Common myeloid progenitor, CD34-positive (primary cell): ENCODE results near the gene RNF144A.

Source experiments
- CTCF ChIA-PET: fragments of 350-600 bp; sonication (Branson Sonifier 250); formaldehyde crosslinking; loops from one replicate; lab custom pipeline; 2021; ENCODE audit warnings: antibody characterized with exemption; lab: Charles Lee
- POLR2A ChIA-PET: fragments of 350-600 bp; sonication (Branson Sonifier 250); formaldehyde crosslinking; loops from one replicate; lab custom pipeline; 2021; ENCODE audit warnings: antibody characterized with exemption; lab: Charles Lee
- DNase-seq, 3 donors: peaks; one replicate each; pipeline versions ENCODE4 v3.0.0 to v3.0.0-alpha.2; 2013
- H3K27ac ChIP-seq, 2 experiments: 1 replicate in 1 of 2; 2 replicates in 1 of 2; pipeline ENCODE4 v1.7.0; 2013; ENCODE audit warnings: inconsistent platforms in 2 of 2, low read length in 2 of 2, mild to moderate bottlenecking in 2 of 2, low read depth in 1 of 2, moderate library complexity in 1 of 2; ENCODE audit not compliant: severe bottlenecking in 2 of 2, insufficient read depth in 1 of 2, poor library complexity in 1 of 2
- H3K27me3 ChIP-seq, 5 experiments: replicated peaks in 2 of 5; 1 replicate in 3 of 5; 2 replicates in 2 of 5; pipeline versions ENCODE4 v1.6.1 to v1.7.0; 2013; ENCODE audit warnings: low read length in 4 of 5, mild to moderate bottlenecking in 2 of 5, moderate library complexity in 2 of 5, inconsistent platforms in 1 of 5; ENCODE audit not compliant: insufficient read depth in 5 of 5, control insufficient read depth in 4 of 5
- H3K36me3 ChIP-seq, 4 experiments: 1 replicate in 2 of 4; 2 replicates in 2 of 4; pipeline versions ENCODE4 v1.6.1 to v1.7.0; 2013; ENCODE audit warnings: low read length in 3 of 4, control low read depth in 1 of 4, mild to moderate bottlenecking in 1 of 4; ENCODE audit not compliant: control insufficient read depth in 4 of 4, insufficient read depth in 4 of 4
- H3K4me1 ChIP-seq, 4 experiments: 1 replicate in 3 of 4; 2 replicates in 1 of 4; pipeline versions ENCODE4 v1.6.1 to v1.7.1; 2013; ENCODE audit warnings: low read length in 3 of 4, mild to moderate bottlenecking in 3 of 4, control low read depth in 1 of 4, inconsistent platforms in 1 of 4, moderate library complexity in 1 of 4; ENCODE audit not compliant: control insufficient read depth in 4 of 4, insufficient read depth in 4 of 4; ENCODE audit errors: control extremely low read depth in 1 of 4
- H3K4me3 ChIP-seq, 7 experiments: 1 replicate in 4 of 7; 2 replicates in 3 of 7; pipeline versions ENCODE4 v1.5.1 to v1.7.0; 2013; ENCODE audit warnings: mild to moderate bottlenecking in 7 of 7, low read length in 6 of 7, moderate library complexity in 6 of 7, inconsistent platforms in 2 of 7, low read depth in 2 of 7, control low read depth in 1 of 7; ENCODE audit not compliant: insufficient read depth in 4 of 7, control insufficient read depth in 1 of 7; ENCODE audit errors: extremely low read depth in 1 of 7
- H3K9me3 ChIP-seq, 5 experiments: 1 replicate in 4 of 5; 2 replicates in 1 of 5; pipeline versions ENCODE4 v1.6.1 to v1.7.1; 2013; ENCODE audit warnings: low read length in 4 of 5, mild to moderate bottlenecking in 2 of 5, inconsistent platforms in 1 of 5, low read depth in 1 of 5, moderate library complexity in 1 of 5; ENCODE audit not compliant: control insufficient read depth in 4 of 5, insufficient read depth in 2 of 5; ENCODE audit errors: control extremely low read depth in 1 of 5
- WGBS: methylation state at CpG from one replicate; pipeline ENCODE4 v1.1.5; 2013; ENCODE audit not compliant: insufficient coverage; 5-methylcytosine and 5-hydroxymethylcytosine counted together

RNF144A gene

DNA sequence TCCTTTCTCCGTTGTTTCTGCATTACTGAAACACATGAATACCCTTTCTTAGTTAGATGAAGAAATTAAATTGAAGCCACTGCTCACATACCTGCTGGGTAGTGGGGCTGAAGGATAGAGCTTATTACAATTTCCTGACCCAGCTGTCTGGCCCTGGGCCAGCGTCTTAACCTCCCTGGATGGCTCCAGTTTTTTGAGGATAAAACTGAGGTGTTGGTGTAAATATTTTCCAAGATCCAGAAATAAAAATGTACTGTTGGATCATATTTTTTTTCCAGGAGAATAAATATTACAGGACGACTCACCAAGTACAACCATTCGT, 3.5 kb downstream of the RNF144A start:
- Histone ChIP-seq H3K27me3 (no peaks in the 10 kb centered on the region), H3K9me3 (no peaks in the 10 kb centered on the region), H3K4me3 (no peak overlapping the region), H3K27ac (no peak overlapping the region), H3K4me1 (peaks cover 2 to 58% (median 48%) of the 10 kb centered on the region in 4 experiments), H3K36me3 (peaks cover 0 to 51% (median 5%) of the 10 kb centered on the region in 4 experiments)
- CTCF ChIA-PET: interaction anchor here (0.8 to 11.1 kb wide), 17 partner anchors 8 to 123 kb away, joined by 3 to 126 read pairs (median 4); no protein-coding TSS in a partner anchor
- WGBS: 100% methylated on average over 1 of the region's 4 CpGs
- POLR2A ChIA-PET: no interaction called here
- no peak for DNase-seq

DNA sequence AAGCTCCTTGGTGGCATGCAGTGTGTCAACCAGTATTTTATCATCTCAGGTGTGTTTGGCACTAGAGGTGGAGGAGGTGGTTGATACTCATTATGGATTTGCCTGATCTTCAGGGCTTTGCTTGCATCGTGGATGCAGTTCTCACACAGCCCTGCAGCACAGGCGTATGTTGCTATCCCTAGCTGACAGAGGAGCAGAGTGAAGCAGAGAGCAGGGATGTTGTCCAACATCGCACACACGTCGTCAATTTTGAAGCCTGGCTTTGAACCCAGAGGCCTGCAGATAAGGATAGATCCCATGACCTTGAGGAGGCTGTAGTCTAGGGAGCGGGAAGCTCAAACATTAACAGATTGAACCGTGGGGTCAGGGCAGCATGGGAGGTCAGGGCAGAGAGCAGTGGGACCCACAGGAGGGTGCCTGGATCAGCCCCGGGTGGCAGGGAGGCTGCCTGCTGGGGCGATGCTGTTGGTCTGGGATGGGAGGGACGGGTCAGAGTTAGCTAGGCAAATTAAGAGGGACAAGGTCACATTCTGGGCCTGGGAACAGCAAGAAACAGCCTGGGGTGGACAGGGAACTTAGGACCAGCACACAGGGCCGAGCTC, 4.2 kb downstream of the RNF144A start:
- H3K4me1 ChIP-seq: peaks cover 2 to 58% (median 54%) of the 10 kb centered on the region in 4 experiments
- POLR2A ChIA-PET: no interaction called here
- H3K4me3 ChIP-seq: no peak overlapping the region
- H3K9me3 ChIP-seq: no peaks in the 10 kb centered on the region
- CTCF ChIA-PET: interaction anchor here (0.7 to 11.1 kb wide), 19 partner anchors 8 to 122 kb away, joined by 3 to 126 read pairs (median 4); no protein-coding TSS in a partner anchor
- H3K27ac ChIP-seq: no peak overlapping the region
- 77% methylated on average over 10 of the region's 11 CpGs for WGBS
- no peak for DNase-seq
- H3K27me3 ChIP-seq: no peaks in the 10 kb centered on the region
- peaks cover 0 to 58% (median 5%) of the 10 kb centered on the region in 4 experiments for H3K36me3 ChIP-seq

DNA sequence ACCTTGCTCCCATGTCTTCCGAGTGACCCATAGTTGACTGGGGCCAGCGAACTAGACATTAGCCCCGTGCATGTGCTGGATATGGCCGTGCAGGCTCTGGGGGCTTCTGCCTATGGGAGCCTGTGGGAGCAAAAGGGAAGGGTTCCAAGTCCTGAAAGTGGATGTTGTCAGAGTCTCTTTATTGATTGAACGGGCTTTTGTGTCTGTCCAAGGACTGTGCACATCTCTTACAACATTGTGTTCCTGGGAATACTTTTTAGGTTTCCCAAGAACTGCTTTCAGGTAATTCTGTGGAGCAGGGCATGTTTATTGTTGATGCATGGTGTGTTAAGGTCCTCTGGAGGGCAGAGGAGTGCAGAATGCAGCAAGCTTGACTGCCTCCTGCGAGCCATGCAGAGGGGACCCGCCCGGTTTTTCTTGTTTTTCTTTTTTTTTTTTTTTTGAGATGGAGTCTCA, 5.0 kb downstream of the RNF144A start:
- WGBS: 83% methylated on average over 5 of the region's 8 CpGs
- H3K27me3 ChIP-seq: no peaks in the 10 kb centered on the region
- H3K4me1 ChIP-seq: peaks cover 2 to 61% (median 54%) of the 10 kb centered on the region in 4 experiments
- ChIA-PET CTCF (interaction anchor here (0.8 to 11.1 kb wide), 10 partner anchors 12 to 121 kb away, joined by 3 to 126 read pairs (median 6); no protein-coding TSS in a partner anchor), POLR2A (no interaction called here)
- peak in 2 of 3 donors; percentile 67 for DNase-seq
- H3K36me3 ChIP-seq: peaks cover 0 to 63% (median 5%) of the 10 kb centered on the region in 4 experiments
- H3K9me3 ChIP-seq: no peaks in the 10 kb centered on the region
- no peak overlapping the region for H3K27ac ChIP-seq
- H3K4me3 ChIP-seq: no peak overlapping the region

DNA sequence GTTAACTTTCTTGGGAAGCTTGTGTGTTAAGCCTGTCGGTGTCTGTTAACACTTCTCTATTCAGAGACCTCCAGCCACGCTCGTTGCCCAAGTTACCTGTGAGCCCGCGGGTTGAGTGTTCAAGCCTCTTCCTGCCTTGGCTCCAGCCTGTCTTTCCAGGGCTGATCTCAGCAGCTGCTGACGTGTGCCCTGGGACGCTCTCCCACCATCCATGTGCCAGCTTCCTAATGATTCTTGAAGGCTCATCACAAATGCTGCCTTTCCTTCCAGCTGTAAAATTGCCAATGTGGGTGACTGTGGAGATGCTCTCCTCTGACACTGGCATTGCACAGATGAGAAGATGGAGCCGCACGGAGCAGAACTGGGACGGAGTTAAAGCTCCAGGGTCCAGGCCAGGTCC, 6.1 kb downstream of the RNF144A start:
- Histone ChIP-seq H3K9me3 (no peaks in the 10 kb centered on the region), H3K27ac (no peak overlapping the region), H3K4me3 (no peak overlapping the region), H3K4me1 (peaks cover 2 to 69% (median 58%) of the 10 kb centered on the region in 4 experiments), H3K36me3 (peaks cover 0 to 72% (median 5%) of the 10 kb centered on the region in 4 experiments), H3K27me3 (no peaks in the 10 kb centered on the region)
- CTCF ChIA-PET: interaction anchor here (0.6 to 11.1 kb wide), 3 partner anchors 14 to 38 kb away, joined by 3 to 126 read pairs (median 5); no protein-coding TSS in a partner anchor
- DNase-seq: no peak
- POLR2A ChIA-PET: interaction anchor here (0.6 kb wide), 1 partner anchor 134 kb away, joined by 3 read pairs; no protein-coding TSS in a partner anchor
- 98% methylated on average over 10 of the region's 10 CpGs for WGBS

DNA sequence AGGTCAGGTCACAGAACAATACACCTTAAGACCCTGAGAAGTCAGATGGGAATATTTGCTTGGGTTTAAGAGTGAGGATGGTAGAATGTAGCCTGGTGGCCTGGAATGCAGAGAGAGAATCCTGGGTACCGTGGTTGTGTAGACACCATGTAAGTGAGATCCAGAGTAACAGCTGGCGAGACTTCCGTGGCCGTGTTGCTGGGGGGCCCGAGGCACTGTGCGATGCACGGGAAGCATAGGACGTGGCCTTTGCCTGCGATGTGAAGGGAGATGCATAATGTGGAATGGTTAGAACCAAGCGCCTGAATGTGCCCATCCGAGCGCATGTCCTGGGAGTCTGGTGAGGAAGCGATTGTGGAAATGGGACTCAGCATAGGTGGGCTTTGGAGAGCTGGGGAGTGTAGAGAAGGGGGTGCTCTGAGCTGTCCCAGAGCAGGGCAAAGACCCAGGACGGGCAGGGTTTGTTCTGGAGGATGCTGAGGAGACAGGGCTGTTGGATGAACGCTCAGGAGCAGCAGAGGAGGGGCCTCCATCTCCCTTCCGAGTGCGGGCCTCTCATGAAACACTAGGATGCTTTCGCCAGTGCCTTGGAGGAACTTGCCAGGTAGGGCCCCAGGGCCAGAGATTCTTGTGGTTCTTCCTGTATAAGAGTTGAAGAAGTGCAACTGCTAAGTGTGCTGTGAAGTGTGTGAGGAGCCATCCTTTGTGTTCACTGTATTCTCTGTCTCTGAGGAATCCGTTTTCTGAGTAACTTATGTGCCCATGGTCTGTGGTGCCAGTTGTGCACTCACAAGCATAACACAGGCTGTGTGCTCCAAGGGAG, 7.1 kb downstream of the RNF144A start:
- Histone ChIP-seq H3K9me3 (no peaks in the 10 kb centered on the region), H3K27ac (peak overlapping the region in 1 of 2 experiments; percentile 52), H3K36me3 (peaks cover 0 to 71% (median 7%) of the 10 kb centered on the region in 4 experiments), H3K27me3 (no peaks in the 10 kb centered on the region), H3K4me3 (peak overlapping the region in 3 of 7 experiments; percentile 14 to 36 (median 16)), H3K4me1 (peaks cover 7 to 72% (median 61%) of the 10 kb centered on the region in 4 experiments)
- POLR2A ChIA-PET: no interaction called here
- 91% methylated on average over 18 of the region's 19 CpGs for WGBS
- DNase-seq: no peak
- CTCF ChIA-PET: interaction anchor here (1.7 kb wide), 1 partner anchor 10 kb away, joined by 5 read pairs; no protein-coding TSS in a partner anchor

DNA sequence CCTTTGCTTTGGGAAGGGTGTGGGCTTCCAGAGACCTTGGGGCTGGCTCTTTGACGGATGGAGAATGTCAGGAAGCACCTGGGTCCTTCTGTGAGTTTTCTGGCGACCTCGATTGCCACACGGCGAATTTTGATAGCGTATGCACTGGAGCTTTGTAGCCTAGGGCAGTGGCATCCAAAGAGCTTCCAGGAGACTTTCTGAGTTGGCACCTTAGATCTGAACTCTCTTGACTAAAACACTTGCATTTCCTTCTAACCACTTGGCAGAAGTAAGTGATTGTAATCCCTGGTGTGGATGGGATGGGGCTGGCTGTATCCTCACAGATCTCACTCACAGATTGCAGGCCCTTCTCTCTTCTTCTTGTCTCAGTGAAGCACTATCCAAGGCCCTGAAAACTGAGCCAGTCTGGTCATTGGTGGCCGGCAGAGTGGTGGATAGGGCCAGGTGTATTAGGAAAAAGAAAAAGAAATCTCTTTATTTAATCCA, 7.8 kb downstream of the RNF144A start:
- H3K4me3 ChIP-seq: peak overlapping the region in 3 of 7 experiments; percentile 14 to 36 (median 16)
- peaks cover 0 to 64% (median 7%) of the 10 kb centered on the region in 4 experiments for H3K36me3 ChIP-seq
- POLR2A ChIA-PET: no interaction called here
- peaks cover 9 to 71% (median 63%) of the 10 kb centered on the region in 4 experiments for H3K4me1 ChIP-seq
- peak in 2 of 3 donors; percentile 58 to 63 for DNase-seq
- no peaks in the 10 kb centered on the region for H3K27me3 ChIP-seq
- WGBS: 19% methylated on average over 5 of the region's 7 CpGs
- CTCF ChIA-PET: interaction anchor here (1.7 kb wide), 1 partner anchor 10 kb away, joined by 5 read pairs; no protein-coding TSS in a partner anchor
- no peaks in the 10 kb centered on the region for H3K9me3 ChIP-seq
- peak overlapping the region in 1 of 2 experiments; percentile 52 for H3K27ac ChIP-seq
